Bone marrow (tissue), 2 donors: ENCODE measurements around the gene FAF1.
A peak's percentile ranks its signal among the peaks of the same experiment; 100 is the strongest.
"Not testable (repeated sequence)": the region's sequence is repeated elsewhere in the genome, so short reads cannot be mapped to it uniquely, and the experiment has no call there.

ENCODE experiments used
- DNase-seq, 2 donors: peaks; one replicate each; lab custom pipeline; 2025; lab: John Stamatoyannopoulos, UW

FAF1 gene

DNA sequence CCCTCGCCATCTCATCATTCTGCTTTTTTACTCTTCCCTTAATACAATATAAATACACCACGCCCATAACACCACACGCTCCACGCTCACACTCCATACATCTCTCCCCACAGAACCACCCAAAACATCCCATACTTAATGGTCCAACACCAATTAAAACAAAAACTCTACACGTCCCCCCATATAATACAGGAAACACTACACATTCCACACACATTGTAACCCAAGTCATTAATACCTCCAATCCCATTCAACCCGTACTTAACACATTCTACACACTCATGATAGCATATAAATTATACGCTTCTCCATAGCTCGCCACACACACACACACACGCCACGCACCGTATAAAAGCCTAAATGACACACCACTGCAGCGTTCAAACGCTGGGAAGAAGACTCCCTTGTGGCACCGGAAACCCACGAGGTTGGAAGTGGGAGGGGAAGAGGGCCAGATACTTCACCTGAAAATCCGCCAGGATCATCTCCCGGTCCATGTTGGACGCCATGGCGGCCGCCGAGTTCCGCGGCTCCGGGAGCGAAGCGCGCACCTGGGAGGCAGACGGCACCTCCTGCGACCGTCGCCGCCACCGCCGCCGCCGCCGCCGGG, 659 bp downstream of the FAF1 start:
- DNase-seq, result no peak

DNA sequence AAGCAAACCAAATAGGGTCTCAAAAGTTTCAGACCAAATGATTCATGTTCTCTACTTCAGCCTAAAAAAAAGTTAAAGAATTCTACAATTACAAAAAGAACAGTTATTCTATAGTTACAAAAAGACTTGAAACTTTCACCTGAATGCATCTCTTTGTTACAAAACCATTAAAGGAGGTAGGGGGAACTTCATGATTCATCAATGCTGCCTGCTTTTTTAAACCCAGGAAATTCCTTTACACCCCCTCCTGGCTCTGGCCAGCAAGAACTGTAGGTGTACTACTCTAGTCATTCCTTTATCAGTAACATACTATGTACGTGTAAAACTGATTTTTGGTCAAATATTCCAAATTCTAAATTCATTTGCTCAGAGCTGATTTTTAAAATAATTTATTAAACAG, 5.0 kb downstream of the FAF1 start:
- DNase-seq, result no peak

DNA sequence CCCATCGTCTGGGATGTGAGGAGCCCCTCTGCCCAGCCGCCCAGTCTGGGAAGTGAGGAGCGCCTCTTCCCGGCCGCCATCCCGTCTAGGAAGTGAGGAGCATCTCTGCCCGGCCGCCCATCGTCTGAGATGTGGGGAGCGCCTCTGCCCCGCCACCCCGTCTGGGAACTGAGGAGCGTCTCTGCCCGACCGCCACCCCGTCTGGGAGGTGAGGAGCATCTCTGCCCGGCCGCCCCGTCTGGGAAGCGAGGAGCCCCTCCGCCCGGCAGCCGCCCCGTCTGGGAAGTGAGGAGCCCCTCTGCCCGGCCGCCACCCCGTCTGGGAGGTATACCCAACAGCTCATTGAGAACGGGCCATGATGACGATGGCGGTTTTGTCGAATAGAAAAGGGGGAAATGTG, 7.5 kb downstream of the FAF1 start:
- DNase-seq, result not testable (repeated sequence)

DNA sequence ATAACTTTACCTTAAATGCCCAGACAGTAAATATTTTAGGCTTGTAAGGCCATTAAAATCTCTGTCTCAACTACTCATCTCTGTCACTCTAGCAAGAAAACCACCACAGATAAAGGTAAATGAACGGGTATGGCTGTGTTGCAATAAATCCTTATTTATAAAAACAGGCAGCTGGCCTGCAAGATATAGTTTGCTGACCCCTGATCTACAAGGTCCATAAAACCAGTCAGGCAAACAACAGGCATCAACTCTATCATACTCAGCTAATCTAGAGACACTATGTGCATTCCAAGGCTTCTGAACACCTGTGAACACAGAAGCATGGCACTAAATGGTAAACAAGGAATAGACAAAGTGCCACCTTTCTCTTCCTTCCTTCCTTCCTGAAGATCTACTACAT, 9.7 kb downstream of the FAF1 start:
- DNase-seq, result no peak

DNA sequence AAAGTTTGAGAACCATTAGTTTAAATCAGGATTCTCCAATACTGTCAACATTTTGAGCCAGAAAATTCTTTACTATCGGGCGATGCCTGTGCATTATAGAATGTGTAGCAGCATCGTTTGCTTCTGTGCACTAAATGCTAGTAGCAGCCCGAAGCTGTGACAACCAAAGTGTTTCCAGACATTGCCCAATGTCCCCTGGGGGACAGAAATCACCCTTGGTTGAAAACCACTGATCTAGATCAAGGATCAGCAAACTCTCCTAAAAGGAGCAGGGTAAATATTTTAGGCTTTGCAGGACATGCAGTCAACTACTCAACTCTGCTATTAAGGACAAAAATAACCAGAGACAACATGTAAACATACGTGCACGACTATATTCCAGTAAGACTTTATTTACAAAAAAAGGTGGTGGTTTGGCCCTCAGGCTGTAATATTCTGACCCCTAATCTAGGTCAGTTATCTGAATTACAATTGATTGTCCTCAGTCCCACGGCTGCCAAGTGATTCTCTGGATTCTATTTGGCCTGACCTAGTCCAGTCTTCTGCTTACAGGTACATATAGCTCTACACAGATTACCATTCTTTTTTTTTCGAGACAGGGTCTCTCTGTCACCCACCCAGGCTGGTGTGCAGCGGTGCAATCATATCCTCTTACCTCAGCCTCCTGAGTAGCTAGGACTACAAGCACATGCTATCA, 10.6 kb downstream of the FAF1 start:
- no peak for DNase-seq

DNA sequence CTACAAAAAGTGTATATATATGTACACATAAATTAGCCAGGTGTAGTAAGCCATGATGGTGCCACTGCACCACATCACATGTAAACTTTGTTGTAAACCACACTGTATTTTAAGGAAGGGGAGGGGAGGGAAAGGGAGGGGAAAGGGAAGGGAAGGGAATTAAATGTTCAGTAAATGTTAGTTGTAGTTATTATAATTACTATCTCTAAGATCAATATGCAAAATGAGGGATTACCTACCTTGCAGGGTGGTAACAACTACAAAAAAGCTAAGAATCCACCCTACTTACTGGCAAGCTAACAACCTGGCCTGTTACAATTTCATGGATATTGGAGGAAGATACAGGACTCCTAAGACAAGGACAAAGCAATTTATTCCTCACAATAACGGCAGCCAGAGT, 17.7 kb downstream of the FAF1 start:
- DNase-seq, result no peak

DNA sequence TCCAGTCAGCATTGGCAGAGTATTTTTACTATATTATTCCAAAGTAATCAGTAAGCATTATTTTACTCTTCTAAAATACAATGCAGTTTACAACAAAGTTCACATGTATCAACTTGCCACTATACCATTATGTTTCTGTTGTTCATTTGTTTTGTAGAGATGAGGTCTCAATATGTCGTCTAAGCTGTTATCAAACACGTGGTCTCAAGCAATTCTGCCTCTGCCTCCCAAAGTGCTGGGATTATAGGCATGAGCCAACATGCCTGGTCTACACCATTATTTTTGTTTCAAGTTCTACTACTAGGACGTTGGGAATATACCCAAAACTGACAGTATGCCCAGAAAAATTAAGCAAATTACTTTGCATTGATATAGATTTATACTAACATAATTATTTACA, 19.8 kb downstream of the FAF1 start:
- no peak for DNase-seq

DNA sequence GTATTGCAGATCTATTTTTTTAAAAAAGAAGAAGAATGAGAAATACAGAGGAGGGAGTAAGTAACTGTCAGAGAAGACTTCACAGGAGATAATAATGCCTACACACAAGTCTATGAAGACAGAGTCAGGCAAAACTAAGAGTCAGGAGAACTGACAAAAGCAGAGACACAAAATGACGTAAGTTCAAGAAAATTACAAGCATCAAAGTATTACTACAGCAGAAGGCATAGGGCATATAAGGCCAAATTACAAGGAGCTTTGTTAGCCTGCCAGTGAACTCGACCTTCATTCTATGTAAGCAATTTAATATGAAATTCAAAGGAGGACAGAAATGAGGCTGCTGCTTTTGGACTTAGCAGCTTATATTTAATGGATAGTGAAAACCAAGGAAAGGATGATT, 23.7 kb downstream of the FAF1 start:
- DNase-seq, result no peak

DNA sequence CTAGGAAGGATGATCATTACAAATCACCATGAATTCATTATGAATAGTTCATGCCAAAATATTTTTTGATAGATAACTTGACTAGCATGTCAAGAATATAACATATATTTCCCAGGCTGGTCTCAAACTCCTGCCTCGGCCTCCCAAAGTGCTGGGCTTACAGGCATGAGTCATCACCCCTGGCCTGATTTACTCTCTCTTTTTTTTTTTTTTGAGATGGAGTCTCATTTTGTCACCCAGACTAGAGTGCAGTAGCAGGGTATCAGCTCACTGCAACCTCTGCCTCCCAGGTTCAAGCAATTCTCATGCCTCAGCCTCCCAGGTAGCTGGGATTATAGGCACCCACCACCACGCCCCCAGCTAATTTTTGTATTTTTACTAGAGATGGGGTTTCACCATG, 24.8 kb downstream of the FAF1 start:
- DNase-seq, result not testable (repeated sequence)

DNA sequence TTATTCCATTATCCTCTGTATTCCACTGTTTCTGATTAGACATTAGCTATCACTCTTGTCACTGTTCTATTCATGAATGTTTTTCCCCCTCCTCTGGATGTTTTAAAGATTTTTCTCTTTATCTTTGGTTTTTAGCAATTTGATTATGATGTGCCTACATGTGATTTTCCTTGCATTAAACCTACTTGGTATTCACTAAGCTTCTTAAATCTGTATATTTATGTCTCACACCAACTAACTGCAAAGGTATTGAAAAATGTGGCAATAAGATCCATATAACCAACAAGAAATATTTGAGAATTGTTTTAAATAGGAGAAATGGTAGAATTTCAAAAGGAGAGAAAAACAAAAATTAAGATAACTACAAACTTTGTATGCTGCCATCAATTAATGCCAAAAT, 25.2 kb downstream of the FAF1 start:
- DNase-seq, result no peak

DNA sequence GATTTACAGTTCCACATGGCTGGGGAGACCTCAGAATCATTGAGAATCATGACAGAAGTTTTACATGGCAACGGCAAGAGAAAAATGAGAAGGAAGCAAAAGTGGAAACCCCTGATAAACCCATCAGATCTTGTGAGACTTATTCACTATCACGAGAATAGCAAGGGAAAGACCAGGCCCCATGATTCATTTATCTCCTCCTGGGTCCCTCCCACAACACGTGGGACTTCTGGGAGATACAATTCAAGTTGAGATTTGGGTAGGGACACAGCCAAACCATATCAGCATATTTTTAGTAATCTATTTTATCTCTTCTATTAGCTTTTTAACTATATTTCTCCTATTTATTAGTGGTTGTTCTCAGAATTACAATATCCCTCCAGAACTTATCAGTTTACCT, 26.3 kb downstream of the FAF1 start:
- not testable (repeated sequence) for DNase-seq

DNA sequence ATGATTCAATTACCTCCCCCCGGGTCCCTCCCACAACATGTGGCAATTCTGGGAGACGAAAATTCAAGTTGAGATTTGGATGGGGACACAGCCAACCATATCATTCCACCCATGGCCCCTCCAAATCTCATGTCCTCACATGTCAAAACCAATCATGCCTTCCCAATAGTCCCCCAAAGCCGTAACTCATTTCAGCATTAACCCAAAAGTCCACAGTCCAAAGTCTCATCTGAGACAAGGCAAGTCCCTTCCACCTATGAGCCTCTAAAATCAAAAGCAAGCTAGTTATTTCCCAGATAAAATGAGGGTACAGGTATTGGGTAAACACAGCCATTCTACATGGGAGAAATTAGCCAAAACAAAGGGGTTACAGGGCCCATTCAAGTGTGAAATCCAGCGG, 28.0 kb downstream of the FAF1 start:
- DNase-seq, result not testable (repeated sequence)

DNA sequence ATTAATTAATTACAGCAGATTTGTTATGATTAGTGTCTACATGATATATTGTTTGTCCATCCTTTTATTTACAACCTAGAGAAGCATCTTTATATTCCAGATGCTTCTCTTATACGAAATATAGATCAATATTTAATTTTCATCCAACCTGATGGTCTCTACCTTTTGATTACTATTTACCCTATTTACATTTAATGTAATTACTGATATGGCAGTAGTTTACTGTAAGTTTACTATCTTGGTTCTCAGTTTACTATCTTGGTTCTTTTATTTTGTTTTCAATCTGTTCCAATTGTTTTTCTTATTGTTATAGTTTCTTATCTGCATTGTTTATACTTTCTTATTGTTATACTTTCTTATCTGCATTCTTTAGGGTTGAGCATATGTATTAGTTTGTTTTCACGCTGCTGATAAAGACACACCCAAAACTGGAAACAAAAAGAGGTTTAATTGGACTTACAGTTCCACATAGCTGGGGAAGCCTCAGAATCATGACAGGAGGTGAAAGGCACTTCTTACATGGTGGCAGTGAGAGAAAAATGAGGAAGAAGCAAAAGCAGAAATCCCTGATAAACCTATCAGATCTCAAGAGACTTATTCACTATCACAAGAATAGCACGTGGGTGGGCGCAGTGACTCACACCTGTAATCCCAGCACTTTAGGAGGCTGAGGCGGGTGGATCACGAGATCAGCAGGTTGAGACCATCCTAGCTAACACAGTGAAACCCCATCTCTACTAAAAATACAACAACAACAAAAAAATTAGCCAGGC, 28.9 kb downstream of the FAF1 start:
- DNase-seq, result peak in 1 of 2 donors; percentile 19

DNA sequence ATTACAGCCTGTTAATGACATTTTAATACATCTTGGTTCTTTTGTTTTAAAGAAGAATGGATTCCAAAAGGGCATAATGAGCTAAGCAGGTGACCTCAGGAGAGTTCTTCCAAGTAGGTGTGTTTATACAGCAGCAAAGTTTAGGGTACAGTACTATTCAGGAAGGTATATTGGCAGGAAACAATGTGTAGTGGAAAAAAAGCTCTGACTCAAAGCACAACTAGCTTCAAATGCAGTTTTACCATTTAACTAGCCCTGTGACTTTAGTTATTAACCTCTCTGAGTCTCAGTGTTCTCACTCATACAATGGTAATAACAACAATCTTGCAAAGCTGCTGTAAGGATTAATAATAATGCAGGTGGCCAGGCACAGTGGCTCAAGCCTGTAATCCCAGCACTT, 29.9 kb downstream of the FAF1 start:
- no peak for DNase-seq

DNA sequence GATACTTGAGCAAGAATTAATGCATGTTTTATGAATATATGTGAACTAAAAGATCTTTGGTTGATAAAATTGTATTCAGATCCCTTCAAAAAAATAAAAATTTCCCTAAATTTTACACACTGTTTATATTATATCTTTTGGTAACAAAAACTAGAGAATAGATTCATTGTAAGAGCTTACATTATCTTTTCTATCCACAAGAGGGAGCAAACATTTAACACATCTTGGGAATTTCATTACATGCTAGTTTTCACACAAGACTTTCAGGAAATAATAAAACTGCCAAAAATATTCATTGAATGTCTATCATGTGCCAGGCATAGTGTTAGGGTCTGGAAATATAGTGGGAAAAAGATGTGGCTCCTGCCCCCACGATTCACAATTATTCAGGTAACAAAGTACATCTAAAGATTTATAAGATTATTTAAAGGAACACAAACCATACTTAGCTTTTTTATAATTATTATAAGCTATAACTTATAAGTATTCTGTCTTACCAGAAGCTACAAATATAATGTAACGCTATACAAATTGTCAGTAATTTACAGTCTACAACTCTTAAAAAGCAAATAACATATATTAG, 30.6 kb downstream of the FAF1 start:
- DNase-seq, result peak in 1 of 2 donors; percentile 1

DNA sequence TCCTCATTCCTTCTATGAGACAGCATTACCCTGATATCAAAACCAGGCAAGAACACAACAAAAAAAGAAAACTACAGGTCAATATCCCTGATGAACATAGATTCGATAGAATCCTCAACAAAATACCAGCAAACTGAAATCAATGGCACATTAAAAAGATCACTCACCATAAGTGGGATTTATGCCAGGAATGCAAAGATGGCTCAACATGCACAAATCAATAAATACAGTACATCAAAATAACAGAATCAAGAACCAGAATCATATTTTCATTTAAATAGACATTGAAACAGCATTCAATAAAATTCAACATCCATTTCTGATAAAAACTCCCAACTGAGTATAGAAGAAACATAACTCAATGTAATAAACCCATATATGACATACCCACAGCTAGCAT, 36.5 kb downstream of the FAF1 start:
- DNase-seq, result no peak

DNA sequence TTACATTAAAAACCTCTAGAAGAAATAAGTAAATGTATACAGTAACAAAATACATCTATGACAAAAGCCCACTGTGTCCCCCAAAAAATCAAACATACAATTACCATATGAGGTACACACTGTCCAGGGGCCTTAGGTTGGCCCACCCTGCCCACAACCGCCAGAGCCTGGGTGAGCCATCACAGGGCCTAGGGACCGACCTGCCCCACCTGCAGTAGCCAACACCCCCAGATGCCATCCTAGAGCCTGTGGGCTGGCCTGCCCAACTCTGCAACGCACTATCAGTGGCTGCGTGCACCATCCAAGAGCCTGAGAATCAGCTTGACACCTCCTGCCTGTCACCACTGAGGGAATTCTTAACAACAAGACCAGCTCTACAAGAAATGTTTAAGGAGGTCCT, 39.0 kb downstream of the FAF1 start:
- no peak for DNase-seq

DNA sequence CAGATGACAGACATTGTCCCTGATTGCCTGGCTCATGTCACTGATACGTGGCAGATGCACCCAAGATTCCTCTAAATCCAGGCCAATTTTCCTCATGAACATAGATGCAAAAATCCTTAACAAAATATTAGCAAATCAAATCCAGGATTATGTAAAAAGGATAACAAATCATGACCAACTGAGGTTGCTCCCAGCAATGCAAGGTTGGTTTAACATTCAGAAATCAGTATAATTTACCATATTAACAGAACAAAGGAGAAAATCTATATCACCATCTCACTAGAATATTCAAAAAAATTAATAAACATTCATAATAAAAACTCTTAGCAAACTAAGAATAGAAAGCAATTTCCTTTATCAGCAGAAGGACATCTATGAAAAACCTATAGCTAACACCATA, 39.7 kb downstream of the FAF1 start:
- DNase-seq, result no peak

DNA sequence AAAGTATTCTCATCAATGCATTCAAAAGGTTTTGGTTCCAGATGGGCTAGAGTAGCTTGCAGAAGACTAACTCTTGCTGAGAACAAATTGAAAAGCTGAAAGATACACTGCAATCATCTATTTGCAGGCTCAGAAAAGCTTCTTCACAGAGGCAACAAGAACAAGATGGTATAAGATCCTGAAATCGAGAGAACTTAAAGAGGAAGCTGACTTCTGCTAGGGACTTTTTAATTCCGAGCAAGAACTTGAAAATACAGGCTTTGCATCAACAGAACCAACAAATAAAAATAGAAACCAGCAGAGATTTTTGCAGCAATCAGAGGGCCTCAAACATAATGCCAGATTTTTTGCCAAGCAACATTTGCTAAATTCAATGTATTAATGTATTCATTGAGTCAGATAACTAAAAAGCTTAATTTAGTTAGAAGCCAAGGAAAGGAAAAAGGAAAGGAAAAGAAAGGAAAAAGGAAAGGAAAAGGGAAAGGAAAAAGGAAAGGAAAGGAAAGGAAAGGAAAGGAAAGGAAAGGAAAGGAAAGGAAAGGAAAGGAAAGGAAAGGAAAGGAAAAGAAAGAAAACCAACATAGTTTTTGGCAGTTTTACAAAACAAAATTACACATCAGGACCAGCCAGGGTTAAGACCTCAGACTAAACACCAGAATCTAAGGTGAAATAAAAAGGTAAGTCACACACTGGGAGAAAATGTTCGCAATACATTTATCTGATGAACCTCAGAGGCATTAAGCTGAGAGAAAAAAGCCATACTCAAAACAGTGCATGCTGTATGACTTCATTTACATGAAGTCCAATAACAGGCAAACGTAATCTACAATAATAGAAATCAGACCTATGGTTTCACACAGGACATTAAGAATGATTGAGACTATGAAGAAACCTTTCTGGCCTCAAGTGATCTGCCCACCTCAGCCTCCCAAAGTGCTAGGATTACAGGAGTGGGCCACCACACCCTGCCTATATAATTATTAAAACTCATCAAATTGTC, 42.6 kb downstream of the FAF1 start:
- DNase-seq, result no peak

DNA sequence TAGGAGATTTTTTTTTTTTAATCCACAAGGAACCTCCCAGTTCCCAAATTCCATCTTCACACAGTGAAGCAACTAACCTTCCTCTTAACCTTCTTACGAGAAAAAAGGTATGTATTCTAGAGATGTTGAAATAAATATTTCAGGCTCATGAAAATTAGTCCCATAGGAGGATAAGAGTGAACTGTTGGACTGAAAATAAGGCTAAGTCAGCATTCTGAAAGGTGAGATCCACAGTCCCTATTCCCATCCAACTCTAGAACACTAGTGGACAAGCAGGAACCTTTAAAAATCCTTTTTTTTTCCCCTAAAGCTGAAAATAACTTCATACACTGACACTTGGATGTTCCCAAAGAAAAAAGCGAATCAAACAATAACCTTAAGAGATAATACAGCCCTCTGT, 44.4 kb downstream of the FAF1 start:
- DNase-seq, result no peak

DNA sequence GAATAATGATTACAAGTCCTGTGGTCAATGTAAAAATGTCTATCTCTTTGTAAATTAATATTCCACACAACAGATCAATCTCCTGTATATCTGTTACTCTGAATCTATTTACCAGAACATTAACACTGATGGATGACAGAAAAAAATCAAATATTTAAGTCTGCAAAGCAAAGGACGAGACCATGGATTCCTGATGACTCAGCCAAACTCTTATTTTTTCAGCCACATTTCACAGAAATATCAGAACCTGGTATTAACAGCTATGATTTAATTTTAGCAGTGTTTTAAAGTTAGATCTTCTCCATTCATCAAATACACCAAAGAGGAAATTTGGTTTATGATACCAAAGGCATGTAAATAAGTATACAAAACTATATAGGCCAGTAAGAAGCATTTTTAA, 46.1 kb downstream of the FAF1 start:
- no peak for DNase-seq

DNA sequence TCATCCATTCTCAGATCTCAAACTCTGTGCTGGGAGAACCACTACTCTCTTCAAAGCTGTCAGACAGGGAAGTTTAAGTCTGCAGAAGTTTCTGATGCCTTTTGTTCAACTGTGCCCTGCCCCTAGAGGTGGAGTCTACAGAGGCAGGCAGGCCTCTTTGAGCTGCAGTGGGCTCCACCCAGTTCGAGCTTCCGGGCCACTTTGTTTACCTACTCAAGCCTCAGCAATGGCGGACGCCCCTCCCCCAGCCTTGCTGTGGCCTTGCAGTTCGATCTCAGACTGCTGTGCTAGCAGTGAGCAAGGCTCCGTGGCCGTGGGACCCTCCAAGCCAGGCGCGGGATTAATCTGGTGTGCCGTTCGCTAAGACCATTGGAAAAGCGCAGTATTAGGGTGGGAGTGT, 49.7 kb downstream of the FAF1 start:
- not testable (repeated sequence) for DNase-seq
